ENCODE data around the gene PAPOLB. TPM values are rescaled to one million over a fixed set of nuclear protein-coding genes. Genes with fewer than 3 reads are reported as not detected.

PAPOLB gene
- total RNA-seq, 4 donors from 2014 or later, result 0.38 TPM; not detected in 3

- Histone ChIP-seq H3K9me3 (no peaks in the 10 kb centered on the region), H3K36me3 (peaks cover 0 to 8% (median 0%) of the 10 kb centered on the region in 3 donors), H3K4me3 (no peak overlapping the region), H3K4me1 (peaks cover 0 to 4% (median 0%) of the 10 kb centered on the region in 3 donors), H3K27ac (no peak overlapping the region), H3K27me3 (peaks cover 0 to 16% (median 0%) of the 10 kb centered on the region in 4 donors)
- WGBS, 2 donors, result 93 to 96% methylated on average over 15 to 18 of the region's 18 CpGs
- intact Hi-C loops (cut with DNase I), result no loop called here
- TF ChIP-seq CTCF (IDR thresholded peaks at IDR 0.05) (no peak), POLR2A (IDR thresholded peaks at IDR 0.05) (no peak)
- DNase-seq, result no peak
Measured at GRCh38 chr7:4876586-4876985, 14.8 kb upstream of the PAPOLB start.

- peaks cover 0 to under 1% (median 0%) of the 10 kb centered on the region in 3 donors for H3K4me1 ChIP-seq
Measured at GRCh38 chr7:4875391-4875790, 13.6 kb upstream of the PAPOLB start.

GRCh38 chr7:4873071-4873944 is 11.5 kb upstream of the PAPOLB start:
- no peak overlapping the region for H3K27ac ChIP-seq
- H3K9me3 ChIP-seq, result no peaks in the 10 kb centered on the region
- H3K4me3 ChIP-seq, result no peak overlapping the region
- peaks cover 0 to 8% (median 0%) of the 10 kb centered on the region in 3 donors for H3K36me3 ChIP-seq
- H3K27me3 ChIP-seq, result peaks cover 0 to 10% (median 0%) of the 10 kb centered on the region in 4 donors
- intact Hi-C loops (cut with DNase I), result no loop called here
- DNase-seq, result no peak
- H3K4me1 ChIP-seq, result no peaks in the 10 kb centered on the region
- TF ChIP-seq POLR2A (IDR thresholded peaks at IDR 0.05) (no peak), CTCF (IDR thresholded peaks at IDR 0.05) (no peak)
- 69 to 76% methylated on average over 12 to 23 of the region's 31 CpGs for WGBS, 2 donors

More at GRCh38 chr7:4875391-4875790, 13.6 kb upstream of the PAPOLB start:
- intact Hi-C loops (cut with DNase I), result no loop called here
- peaks cover 0 to 11% (median 0%) of the 10 kb centered on the region in 4 donors for H3K27me3 ChIP-seq
- no peak overlapping the region for H3K27ac ChIP-seq
- DNase-seq, result no peak
- 92 to 95% methylated on average over 6 to 14 of the region's 15 CpGs for WGBS, 2 donors
- no peaks in the 10 kb centered on the region for H3K9me3 ChIP-seq
- no peak overlapping the region for H3K4me3 ChIP-seq
- TF ChIP-seq POLR2A (IDR thresholded peaks at IDR 0.05) (no peak), CTCF (IDR thresholded peaks at IDR 0.05) (no peak)
- H3K36me3 ChIP-seq, result peaks cover 0 to 8% (median 0%) of the 10 kb centered on the region in 3 donors

GRCh38 chr7:4871930-4872675 is 10.3 kb upstream of the PAPOLB start:
- Histone ChIP-seq H3K36me3 (peaks cover 0 to 1% (median 0%) of the 10 kb centered on the region in 3 donors), H3K9me3 (no peaks in the 10 kb centered on the region), H3K4me1 (no peaks in the 10 kb centered on the region), H3K27ac (no peak overlapping the region), H3K27me3 (peaks cover 0 to 10% (median 0%) of the 10 kb centered on the region in 4 donors), H3K4me3 (no peak overlapping the region)
- TF ChIP-seq POLR2A (IDR thresholded peaks at IDR 0.05) (no peak), CTCF (IDR thresholded peaks at IDR 0.05) (no peak)
- DNase-seq, result no peak
- WGBS, 2 donors, result 51 to 54% methylated on average over 4 to 7 of the region's 19 CpGs
- intact Hi-C loops (cut with DNase I), result no loop called here

All from esophagus squamous epithelium (tissue), 5 donors.